HepG2 (cell line): ENCODE measurements around the gene ZNF26. TPM values are rescaled to one million over a fixed set of nuclear protein-coding genes. Genes with fewer than 3 reads are reported as not detected.

ENCODE experiments used
- KLF16 ChIP-seq, 2 experiments: sonication (generic) in 1 of 2; formaldehyde crosslinking in 1 of 2; IDR thresholded peaks; 2 replicates each; pipeline versions ENCODE4 v1.6.1 to v1.8.0; 2016 to 2023; ENCODE audit warnings: missing genetic modification reagents in 2 of 2, missing compliant biosample characterization in 1 of 2
- MAZ ChIP-seq, 2 experiments: sonication (generic) in 1 of 2; formaldehyde crosslinking in 1 of 2; IDR thresholded peaks; 2 replicates each; pipeline versions ENCODE4 v1.5.0 to v1.6.1; 2012 to 2020; ENCODE audit warnings: low read depth in 2 of 2, mild to moderate bottlenecking in 2 of 2, borderline replicate concordance in 1 of 2, improper control_type of control experiment in 1 of 2, low read length in 1 of 2, missing genetic modification reagents in 1 of 2, moderate library complexity in 1 of 2
- MYC ChIP-seq: sonication (generic); formaldehyde crosslinking; IDR thresholded peaks from 2 replicates; pipeline ENCODE4 v1.9.0; 2021; ENCODE audit warnings: missing genetic modification reagents, borderline replicate concordance
- NR2C2 ChIP-seq: sonication (generic); formaldehyde crosslinking; IDR thresholded peaks from 2 replicates; pipeline ENCODE4 v1.4.0; 2020; ENCODE audit warnings: missing genetic modification reagents, mild to moderate bottlenecking, moderate library complexity, borderline replicate concordance
- POGZ ChIP-seq: sonication (generic); formaldehyde crosslinking; IDR thresholded peaks from 2 replicates; pipeline ENCODE4 v1.4.0; 2020; ENCODE audit warnings: mild to moderate bottlenecking, missing genetic modification reagents
- POLR2AphosphoS2 ChIP-seq: IDR thresholded peaks from 2 replicates; pipeline ENCODE4 v1.6.1; 2011; ENCODE audit warnings: low read depth, low read length, improper control_type of control experiment
- RXRA ChIP-seq: sonication (generic); formaldehyde crosslinking; IDR thresholded peaks from 2 replicates; pipeline ENCODE4 v1.5.1; 2020; ENCODE audit warnings: missing genetic modification reagents
- SATB2 ChIP-seq: sonication (generic); formaldehyde crosslinking; IDR thresholded peaks from 2 replicates; pipeline ENCODE4 v1.5.0; 2020; ENCODE audit warnings: missing genetic modification reagents
- SETDB1 ChIP-seq: sonication (generic); formaldehyde crosslinking; IDR thresholded peaks from 2 replicates; pipeline ENCODE4 v1.5.1; 2020; ENCODE audit warnings: missing genetic modification reagents, mild to moderate bottlenecking, borderline replicate concordance
- SUZ12 ChIP-seq: fragments of 150-350 bp; IDR thresholded peaks from 2 replicates; pipeline ENCODE4 v1.6.1; 2014; ENCODE audit warnings: low read depth, low read length
- TAF15 ChIP-seq: fragments of 200-400 bp; formaldehyde crosslinking; IDR thresholded peaks from one replicate; pipeline ENCODE4 v1.6.1; 2018; ENCODE audit warnings: mild to moderate bottlenecking, low read depth, low read length; ENCODE audit not compliant: poor library complexity, severe bottlenecking
- ZFP36L1 ChIP-seq: sonication (generic); formaldehyde crosslinking; IDR thresholded peaks from 2 replicates; pipeline ENCODE4 v1.8.0; 2022; ENCODE audit warnings: mild to moderate bottlenecking, missing genetic modification reagents, moderate library complexity
- ZNF547 ChIP-seq: sonication (generic); formaldehyde crosslinking; IDR thresholded peaks from 2 replicates; pipeline ENCODE4 v1.5.1; 2020; ENCODE audit warnings: mild to moderate bottlenecking, missing genetic modification reagents
- ZNF557 ChIP-seq: sonication (generic); formaldehyde crosslinking; IDR thresholded peaks from 2 replicates; pipeline ENCODE4 v1.4.0; 2020; ENCODE audit warnings: missing genetic modification reagents
- polyA plus RNA-seq, 8 experiments: library from polyadenylated mRNA; depleted of rRNA in 3 of 8; stranded (reverse) in 7 of 8; unstranded in 1 of 8; fragments of >200 nt; fragmentation: Illumina TruSeq in 4 of 8; extraction: Trizol in 4 of 8; gene quantifications; 2 replicates each; pipeline versions ENCODE4 v1.2.1 to v1.2.3, GENCODE V29; 2011 to 2016; ENCODE audit warnings: low read depth in 4 of 8, missing spikeins in 1 of 8, mixed read lengths in 1 of 8; ENCODE audit not compliant: insufficient read depth in 1 of 8
- total RNA-seq, 5 experiments: library from RNA; depleted of rRNA; stranded (reverse); fragments of >200 nt; fragmentation: Illumina TruSeq; extraction: Trizol; gene quantifications; 2 replicates each; pipeline ENCODE4 v1.2.3, GENCODE V29; 2016; ENCODE audit warnings: low read depth in 1 of 5
- TF ChIP-seq, protein P1 (sequence below): sonication (generic); formaldehyde crosslinking; IDR thresholded peaks from 2 replicates; pipeline ENCODE4 v1.4.0; 2020; ENCODE audit warnings: missing genetic modification reagents
- TF ChIP-seq, protein P2 (sequence below): sonication (generic); formaldehyde crosslinking; IDR thresholded peaks from 2 replicates; pipeline ENCODE4 v1.4.0; 2020; ENCODE audit warnings: mild to moderate bottlenecking, low read depth, missing genetic modification reagents
- TF ChIP-seq, protein P3 (sequence below): sonication (generic); formaldehyde crosslinking; IDR thresholded peaks from 2 replicates; pipeline ENCODE4 v1.8.1; 2022; ENCODE audit warnings: low read depth, mild to moderate bottlenecking, missing genetic modification reagents
- TF ChIP-seq, protein P4 (sequence below): sonication (generic); formaldehyde crosslinking; IDR thresholded peaks from 2 replicates; pipeline ENCODE4 v1.8.1; 2022; ENCODE audit warnings: mild to moderate bottlenecking, missing genetic modification reagents

The ZNF26 gene
- total and polyA plus RNA-seq, 2 of the 13 experiments (the other 11 are each of a cell fraction or from before 2014, with no cell fraction given), result 3.8 to 6.5 TPM

DNA sequence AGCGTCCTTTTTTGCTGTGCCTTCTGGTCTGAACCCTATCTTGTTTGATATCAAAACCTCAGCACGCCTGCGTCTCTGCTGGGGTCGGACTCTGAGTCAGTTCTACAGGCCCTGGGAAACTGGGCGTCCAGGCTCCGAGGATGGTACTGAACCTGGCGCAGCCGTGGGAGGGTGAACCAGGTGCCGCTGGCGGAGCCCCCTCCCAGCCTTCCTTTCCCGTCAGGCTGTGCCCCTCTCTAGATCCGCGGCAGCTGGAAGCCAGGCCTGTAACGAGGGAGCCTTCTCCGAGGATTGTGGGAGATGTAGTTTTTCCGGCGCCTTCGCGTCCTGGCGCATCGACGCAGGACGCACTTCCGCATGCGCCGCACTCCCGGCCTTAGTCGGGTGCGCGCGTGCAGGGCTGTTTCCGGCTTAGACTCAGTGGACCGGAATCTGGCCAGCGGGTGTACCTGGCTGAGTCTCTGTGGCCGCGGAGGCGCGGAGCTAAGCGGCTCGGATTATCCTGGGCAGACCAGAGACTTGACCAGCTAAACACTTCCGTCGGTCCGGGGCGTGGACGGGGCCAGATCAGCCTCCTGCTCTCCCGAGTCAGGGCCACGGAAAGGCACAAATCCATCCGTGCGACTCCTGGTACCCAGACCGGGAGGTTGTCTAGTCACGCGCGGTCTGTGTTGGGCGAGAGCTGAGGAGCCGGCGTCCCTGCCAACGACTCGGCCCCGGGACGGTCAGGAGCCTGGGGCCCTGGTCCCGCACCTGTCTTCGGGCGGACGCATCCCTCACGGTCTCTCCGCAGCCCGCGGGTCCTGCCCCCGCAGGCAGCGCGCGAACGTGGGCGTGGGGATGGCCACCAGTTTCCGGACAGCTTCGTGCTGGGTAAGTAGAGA lies at the start of gene ZNF26 (continued):
- TF ChIP-seq SUZ12 (peak; percentile 62), TAF15 (no peak), ZNF557 (CRISPR knock-in tag) (peak; percentile 51; the same call in 1 of the 2 replicates), ZFP36L1 (CRISPR knock-in tag) (no peak; the same call in 1 of the 2 replicates), NR2C2 (peak; percentile 92), MYC (CRISPR knock-in tag) (peak; percentile 96), MAZ (IDR thresholded peaks at IDR 0.05; ENCODE audit: borderline replicate concordance, low read depth, low read length) (peak; percentile 24; the same call in 1 of the 2 replicates), MAZ (CRISPR knock-in tag; IDR thresholded peaks at IDR 0.05; ENCODE audit: low read depth) (peak; percentile 87), ZNF547 (CRISPR knock-in tag) (no peak), POLR2AphosphoS2 (no peak), SATB2 (CRISPR knock-in tag) (no peak), SETDB1 (CRISPR knock-in tag) (no peak), KLF16 (CRISPR knock-in tag; IDR thresholded peaks at IDR 0.05) (peak in 1 of 2 experiments; percentile 78; a peak in 1 of 4 replicates), RXRA (CRISPR knock-in tag) (peak; percentile 82), POGZ (CRISPR knock-in tag) (peak; percentile 97)
- TF ChIP-seq, protein P1, sequence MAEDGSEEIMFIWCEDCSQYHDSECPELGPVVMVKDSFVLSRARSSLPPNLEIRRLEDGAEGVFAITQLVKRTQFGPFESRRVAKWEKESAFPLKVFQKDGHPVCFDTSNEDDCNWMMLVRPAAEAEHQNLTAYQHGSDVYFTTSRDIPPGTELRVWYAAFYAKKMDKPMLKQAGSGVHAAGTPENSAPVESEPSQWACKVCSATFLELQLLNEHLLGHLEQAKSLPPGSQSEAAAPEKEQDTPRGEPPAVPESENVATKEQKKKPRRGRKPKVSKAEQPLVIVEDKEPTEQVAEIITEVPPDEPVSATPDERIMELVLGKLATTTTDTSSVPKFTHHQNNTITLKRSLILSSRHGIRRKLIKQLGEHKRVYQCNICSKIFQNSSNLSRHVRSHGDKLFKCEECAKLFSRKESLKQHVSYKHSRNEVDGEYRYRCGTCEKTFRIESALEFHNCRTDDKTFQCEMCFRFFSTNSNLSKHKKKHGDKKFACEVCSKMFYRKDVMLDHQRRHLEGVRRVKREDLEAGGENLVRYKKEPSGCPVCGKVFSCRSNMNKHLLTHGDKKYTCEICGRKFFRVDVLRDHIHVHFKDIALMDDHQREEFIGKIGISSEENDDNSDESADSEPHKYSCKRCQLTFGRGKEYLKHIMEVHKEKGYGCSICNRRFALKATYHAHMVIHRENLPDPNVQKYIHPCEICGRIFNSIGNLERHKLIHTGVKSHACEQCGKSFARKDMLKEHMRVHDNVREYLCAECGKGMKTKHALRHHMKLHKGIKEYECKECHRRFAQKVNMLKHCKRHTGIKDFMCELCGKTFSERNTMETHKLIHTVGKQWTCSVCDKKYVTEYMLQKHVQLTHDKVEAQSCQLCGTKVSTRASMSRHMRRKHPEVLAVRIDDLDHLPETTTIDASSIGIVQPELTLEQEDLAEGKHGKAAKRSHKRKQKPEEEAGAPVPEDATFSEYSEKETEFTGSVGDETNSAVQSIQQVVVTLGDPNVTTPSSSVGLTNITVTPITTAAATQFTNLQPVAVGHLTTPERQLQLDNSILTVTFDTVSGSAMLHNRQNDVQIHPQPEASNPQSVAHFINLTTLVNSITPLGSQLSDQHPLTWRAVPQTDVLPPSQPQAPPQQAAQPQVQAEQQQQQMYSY (CRISPR knock-in tag), result peak; percentile 42; the same call in 1 of the 2 replicates
- TF ChIP-seq, protein P2, sequence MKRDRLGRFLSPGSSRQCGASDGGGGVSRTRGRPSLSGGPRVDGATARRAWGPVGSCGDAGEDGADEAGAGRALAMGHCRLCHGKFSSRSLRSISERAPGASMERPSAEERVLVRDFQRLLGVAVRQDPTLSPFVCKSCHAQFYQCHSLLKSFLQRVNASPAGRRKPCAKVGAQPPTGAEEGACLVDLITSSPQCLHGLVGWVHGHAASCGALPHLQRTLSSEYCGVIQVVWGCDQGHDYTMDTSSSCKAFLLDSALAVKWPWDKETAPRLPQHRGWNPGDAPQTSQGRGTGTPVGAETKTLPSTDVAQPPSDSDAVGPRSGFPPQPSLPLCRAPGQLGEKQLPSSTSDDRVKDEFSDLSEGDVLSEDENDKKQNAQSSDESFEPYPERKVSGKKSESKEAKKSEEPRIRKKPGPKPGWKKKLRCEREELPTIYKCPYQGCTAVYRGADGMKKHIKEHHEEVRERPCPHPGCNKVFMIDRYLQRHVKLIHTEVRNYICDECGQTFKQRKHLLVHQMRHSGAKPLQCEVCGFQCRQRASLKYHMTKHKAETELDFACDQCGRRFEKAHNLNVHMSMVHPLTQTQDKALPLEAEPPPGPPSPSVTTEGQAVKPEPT (CRISPR knock-in tag), result no peak; the same call in 1 of the 2 replicates
- TF ChIP-seq, protein P3, sequence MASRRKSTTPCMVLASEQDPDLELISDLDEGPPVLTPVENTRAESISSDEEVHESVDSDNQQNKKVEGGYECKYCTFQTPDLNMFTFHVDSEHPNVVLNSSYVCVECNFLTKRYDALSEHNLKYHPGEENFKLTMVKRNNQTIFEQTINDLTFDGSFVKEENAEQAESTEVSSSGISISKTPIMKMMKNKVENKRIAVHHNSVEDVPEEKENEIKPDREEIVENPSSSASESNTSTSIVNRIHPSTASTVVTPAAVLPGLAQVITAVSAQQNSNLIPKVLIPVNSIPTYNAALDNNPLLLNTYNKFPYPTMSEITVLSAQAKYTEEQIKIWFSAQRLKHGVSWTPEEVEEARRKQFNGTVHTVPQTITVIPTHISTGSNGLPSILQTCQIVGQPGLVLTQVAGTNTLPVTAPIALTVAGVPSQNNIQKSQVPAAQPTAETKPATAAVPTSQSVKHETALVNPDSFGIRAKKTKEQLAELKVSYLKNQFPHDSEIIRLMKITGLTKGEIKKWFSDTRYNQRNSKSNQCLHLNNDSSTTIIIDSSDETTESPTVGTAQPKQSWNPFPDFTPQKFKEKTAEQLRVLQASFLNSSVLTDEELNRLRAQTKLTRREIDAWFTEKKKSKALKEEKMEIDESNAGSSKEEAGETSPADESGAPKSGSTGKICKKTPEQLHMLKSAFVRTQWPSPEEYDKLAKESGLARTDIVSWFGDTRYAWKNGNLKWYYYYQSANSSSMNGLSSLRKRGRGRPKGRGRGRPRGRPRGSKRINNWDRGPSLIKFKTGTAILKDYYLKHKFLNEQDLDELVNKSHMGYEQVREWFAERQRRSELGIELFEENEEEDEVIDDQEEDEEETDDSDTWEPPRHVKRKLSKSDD (CRISPR knock-in tag), result 0 out of 2 replicates have a peak, but pooled peaks have one; percentile 13
- TF ChIP-seq, protein P4, sequence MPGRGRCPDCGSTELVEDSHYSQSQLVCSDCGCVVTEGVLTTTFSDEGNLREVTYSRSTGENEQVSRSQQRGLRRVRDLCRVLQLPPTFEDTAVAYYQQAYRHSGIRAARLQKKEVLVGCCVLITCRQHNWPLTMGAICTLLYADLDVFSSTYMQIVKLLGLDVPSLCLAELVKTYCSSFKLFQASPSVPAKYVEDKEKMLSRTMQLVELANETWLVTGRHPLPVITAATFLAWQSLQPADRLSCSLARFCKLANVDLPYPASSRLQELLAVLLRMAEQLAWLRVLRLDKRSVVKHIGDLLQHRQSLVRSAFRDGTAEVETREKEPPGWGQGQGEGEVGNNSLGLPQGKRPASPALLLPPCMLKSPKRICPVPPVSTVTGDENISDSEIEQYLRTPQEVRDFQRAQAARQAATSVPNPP (CRISPR knock-in tag), result no peak; the same call in 1 of the 2 replicates
